SH-SY5Y (cell line): ENCODE data around the gene SLC22A1.

Experiments
- GATA2 ChIP-seq: IDR thresholded peaks from 2 replicates; pipeline ENCODE4 v1.6.1; 2011; ENCODE audit warnings: mild to moderate bottlenecking, low read depth, low read length
- GATA3 ChIP-seq: IDR thresholded peaks from 2 replicates; pipeline ENCODE4 v1.6.1; 2011; ENCODE audit warnings: low read depth, mild to moderate bottlenecking, low read length, moderate library complexity

GRCh38 chr6:160088069-160088783 is 33.4 kb upstream of the SLC22A1 start:
- TF ChIP-seq GATA2 (no peak), GATA3 (no peak)
